SKM-1 (cell line): ENCODE data around the gene TIMM44.

ENCODE experiments used
- DNase-seq: peaks from one replicate; lab custom pipeline; 2025; ENCODE audit not compliant: unreplicated experiment; lab: John Stamatoyannopoulos, UW

The TIMM44 gene

DNA sequence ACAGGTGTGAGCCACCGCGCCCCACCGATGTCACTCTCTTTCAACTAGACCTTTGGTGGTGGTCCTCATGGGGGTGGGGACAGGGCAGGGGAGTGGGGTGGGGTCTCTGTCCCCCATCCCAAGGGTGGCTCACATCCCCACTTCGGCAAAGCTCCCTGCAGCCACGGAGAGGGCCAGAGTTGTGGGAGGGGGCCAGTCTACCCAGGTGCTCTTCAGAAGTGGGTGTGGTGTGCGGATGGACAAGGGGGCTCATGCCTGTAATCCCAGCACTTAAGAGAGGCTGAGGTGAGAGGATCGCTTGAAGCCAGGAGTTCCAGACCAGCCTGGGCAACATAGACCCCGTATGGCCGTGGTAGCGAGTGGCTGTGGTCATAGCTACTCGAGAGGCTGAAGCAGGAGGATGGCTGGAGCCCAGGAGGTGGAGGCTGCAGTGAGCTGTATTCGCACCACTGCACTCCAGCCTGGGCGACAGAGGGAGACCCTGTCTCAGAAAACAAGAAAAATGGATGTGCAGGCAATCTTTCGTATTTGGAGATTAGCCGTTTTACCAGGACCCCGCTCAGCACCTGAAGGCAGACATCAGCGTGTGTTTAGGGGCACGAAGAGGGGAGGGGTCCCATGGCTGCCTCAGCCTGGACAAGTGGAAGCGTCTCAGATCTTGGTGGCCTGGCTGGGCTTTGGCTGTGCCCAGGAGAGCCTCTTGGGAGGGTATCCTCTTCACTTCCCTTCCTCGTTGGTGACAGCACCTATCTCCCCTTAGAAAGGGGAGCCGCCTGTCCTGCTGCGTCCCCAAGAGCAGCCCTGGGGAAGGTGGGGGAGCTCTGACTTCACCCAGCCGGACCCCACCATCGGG, 28.0 kb downstream of the TIMM44 start:
- no peak for DNase-seq

DNA sequence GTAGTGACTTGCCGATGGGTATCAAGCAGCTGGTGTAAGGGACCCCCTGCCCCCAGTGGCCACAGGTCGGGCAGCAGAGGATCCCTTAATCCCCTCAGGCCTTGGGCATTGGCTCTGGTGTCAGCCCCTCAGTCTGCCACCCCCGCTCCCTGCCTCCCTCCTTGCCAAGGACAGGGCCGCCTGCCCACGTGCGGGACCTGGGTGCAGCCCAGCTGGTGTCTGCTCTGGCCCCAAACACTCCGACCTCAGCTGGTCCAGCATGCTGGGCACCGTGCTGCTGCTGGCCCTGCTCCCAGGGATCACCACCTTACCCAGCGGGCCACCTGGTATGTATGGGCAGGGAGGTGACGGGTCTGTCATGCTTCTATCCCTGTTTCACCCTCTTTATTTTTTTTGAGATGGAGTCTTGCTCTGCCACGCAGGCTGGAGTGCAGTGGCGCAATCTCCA, 28.8 kb downstream of the TIMM44 start, which contains the start of gene TGFBR3L:
Gene TGFBR3L, plus strand, starts transcription at position 233 of the 448 bp plus-strand sequence.
- no peak for DNase-seq

DNA sequence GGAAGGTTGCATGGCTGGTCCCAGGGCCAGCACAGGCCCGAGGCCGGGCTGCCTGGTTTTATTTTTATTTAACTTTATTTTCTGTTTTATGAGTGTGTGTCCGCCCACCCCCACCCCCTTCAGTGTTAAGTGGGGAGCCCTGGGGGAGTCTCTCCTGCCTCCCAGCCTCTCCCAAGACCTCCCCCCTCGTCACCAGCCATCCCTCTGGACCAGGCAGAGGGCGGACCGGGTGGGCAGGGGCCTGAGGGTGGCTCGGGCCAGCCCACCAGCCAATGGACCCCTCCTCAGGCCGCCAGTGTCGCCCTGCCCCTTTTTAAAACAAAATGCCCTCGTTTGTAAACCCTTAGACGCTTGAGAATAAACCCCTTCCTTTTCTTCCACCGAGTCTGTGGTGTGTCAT, 29.4 kb downstream of the TIMM44 start:
- DNase-seq, result no peak

DNA sequence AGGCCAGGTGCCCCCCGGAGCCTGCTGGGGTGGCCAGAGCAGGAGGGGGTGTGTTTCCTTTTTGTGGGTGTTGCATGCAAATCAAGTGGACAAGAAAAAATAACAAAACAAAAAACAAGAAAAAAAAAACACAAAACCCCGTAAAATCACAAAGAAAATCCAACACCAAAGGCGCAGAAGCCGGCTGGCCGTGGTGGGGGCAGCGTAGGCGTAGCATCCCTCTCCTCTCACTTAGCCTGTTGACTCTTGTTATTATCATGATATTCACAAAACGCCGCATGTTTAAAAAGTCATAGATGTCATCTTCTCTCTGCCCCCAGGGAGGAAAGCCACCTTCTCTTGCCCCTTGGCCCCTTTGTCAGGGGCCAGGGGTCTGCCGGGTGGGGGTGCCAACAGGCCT, 29.8 kb downstream of the TIMM44 start:
- DNase-seq, result no peak

- DNase-seq, result no peak
Measured at GRCh38 chr19:7912697-7913564, 30.5 kb downstream of the TIMM44 start.

DNA sequence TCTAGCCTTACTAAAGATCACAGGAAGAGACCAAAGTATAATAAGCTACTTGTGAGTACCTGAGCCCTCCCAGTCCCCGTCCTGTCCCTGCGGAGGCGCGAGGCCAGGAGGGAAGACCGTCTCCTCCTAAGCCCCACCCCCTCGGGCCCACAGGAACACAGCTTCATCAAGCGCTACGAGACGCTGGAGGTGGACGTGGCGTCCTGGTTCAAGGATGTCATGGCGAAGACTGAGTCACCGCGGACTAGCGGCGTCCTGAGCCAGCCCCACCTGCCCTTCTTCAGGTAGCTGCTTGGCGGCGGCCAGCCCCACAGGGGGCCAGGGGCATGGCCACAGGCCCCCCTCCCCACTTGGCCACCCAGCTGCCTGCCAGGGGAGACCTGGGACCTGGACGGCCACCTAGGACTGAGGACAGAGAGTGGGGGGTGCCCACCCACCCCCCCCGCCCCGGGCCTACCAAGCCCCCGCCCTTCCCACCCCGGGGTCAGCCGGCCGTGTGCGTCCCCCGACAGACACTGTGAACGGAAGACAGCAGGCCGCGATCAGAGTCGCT, 31.2 kb downstream of the TIMM44 start:
- no peak for DNase-seq

GRCh38 chr19:7911508-7912143, 31.8 kb downstream of the TIMM44 start:
- DNase-seq, result no peak

DNA sequence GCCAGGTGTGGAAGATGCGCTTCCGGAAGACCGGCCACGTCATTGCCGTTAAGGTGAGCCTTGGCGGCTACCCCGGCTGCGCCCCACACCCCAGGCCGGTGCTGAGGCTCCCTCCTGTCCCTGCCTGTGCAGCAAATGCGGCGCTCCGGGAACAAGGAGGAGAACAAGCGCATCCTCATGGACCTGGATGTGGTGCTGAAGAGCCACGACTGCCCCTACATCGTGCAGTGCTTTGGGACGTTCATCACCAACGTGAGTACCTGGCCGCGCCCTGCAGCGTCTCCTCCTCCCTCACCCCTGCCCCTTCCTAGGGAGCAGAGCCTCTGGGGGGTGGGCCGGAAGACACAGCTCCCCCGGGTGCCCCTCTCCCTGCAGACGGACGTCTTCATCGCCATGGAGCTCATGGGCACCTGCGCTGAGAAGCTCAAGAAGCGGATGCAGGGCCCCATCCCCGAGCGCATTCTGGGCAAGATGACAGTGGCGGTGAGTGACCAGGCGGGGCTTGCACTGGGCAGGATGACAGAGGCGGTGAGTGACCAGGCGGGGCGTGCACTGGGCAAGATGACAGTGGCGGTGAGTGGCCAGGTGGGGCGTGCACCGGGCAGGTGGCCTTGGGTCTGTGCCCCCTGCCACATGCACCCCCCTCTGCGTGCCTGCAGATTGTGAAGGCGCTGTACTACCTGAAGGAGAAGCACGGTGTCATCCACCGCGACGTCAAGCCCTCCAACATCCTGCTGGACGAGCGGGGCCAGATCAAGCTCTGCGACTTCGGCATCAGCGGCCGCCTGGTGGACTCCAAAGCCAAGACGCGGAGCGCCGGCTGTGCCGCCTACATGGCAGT, 32.9 kb downstream of the TIMM44 start:
- DNase-seq, result no peak

DNA sequence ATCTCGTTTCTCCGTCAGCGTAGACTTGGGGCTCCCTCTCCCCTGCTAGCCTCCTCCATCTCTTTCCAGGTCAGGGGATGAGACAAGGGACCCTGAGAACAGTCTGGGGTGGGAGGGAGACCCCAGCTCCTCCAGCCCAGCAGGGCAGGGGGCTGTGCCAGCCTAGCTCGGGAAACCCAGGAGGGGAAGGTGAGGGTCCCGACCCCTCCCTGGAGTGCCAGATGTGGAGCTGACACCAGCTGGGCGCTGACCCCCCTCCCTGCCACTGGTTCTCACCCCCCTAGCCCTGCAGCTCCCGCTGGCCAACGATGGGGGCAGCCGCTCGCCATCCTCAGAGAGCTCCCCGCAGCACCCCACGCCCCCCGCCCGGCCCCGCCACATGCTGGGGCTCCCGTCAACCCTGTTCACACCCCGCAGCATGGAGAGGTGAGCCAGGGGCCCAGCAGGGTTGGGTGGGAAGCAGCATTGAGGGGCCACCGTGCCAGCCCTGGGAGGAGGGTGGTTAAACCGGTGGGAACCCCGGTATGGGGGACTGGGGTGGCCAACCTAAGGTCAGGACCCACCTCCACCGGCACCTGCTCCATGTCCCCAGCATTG, 33.9 kb downstream of the TIMM44 start:
- no peak for DNase-seq

DNA sequence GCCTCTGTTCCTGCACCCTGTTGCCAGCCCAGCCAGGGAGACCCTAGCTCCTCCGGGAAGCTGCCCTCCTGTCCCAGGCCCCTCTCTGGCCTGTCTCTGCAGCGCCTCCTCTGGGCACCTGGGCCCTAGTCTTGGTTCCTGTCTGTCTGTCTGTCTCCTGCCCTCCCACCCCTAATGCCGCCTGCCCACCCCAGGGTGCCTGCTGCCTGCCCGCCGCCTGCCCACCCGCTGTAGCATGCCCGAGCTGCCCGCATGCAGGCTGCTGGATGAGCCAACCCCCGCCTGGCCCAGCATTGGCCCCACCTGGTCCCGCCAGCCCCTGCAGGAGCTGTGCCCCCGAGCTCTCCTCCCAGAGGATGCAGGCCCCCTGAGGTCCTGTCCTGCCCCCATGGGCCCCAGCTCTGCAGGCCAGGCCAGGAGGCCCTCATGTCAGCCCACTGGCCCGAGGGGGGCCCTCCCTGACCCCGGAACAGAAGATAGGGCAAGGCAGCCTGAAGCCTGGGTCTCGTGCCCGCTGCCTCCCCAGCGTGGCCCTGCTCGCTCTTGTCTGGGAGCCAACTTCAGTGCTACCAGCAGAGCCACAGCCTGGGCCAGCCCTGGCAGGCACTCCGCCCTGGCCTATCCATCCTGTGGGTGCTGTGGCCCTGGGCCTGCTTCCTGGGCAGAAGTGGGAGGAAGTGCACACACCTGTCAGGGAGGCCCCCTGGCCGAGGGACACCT, 34.6 kb downstream of the TIMM44 start:
- no peak for DNase-seq

GRCh38 chr19:7908078-7908699, 35.3 kb downstream of the TIMM44 start:
- no peak for DNase-seq

- no peak for DNase-seq
Measured at GRCh38 chr19:7907544-7907943, 35.9 kb downstream of the TIMM44 start.

DNA sequence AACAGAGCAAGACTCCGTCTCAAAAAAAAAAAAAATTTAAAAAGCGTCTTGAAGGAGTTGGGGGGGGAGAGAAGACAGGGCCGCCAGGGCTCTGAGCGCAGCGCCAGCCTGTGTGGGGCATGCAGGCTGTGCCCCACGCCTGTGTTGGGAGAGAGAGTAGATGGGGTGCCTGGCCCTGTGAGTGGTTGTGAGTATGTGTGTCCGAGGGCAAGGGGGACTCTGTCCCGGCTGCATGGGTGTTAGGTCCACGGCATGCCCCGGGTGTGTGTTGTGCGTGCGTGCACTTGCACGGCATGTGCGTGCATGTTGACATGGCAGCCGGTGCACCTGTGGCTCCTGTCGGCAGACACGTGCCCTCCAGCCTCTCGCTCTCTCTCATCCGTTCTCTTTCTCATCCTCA, 36.3 kb downstream of the TIMM44 start:
- no peak for DNase-seq

GRCh38 chr19:7905859-7906258, 37.6 kb downstream of the TIMM44 start:
- DNase-seq, result no peak

- DNase-seq, result no peak
Measured at GRCh38 chr19:7905268-7905667, 38.2 kb downstream of the TIMM44 start.

DNA sequence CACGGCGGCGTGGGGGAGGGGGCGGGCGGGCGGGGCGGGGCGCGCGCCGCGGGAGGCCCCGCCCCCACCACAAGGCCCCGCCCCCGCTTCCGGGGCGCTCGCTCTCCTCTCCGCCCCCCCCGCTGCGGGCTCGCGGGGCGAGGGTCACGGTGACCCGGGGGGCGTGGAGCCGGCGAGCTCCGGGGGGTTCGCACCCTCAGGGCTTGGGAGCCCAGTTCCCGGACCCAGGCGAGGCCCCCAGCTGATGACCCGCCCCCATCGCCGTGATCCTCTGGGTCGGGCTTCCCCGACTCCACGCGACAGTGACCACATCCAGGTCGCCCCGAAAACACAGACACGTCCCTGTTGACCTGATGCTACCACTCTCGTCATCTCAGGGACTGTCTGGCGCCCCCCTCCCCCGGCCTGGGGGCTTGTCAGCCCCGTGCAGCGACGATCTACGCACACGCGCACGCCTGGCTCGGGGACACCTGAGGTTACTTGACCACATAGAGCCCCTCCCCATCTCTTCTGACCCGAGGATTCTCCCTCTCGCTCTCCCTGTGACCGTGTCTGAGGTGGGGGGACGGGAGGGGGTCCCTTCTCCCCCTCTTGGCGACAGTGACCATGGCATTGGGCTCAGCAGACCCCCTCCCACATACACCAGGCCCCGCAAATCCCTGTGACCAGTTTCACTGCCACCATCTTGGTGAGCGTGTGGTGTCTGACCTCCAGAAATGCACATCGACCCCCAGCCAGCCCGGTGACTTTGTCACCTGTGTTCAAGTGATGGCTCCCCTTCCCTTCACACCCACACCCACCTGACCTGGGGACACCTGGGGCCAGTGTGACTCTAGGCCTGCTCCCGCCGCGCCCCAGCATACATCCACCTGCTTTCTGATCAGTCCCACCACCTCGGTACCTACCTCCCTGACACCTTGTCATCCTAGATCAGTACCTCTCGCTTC, 39.1 kb downstream of the TIMM44 start:
- DNase-seq, result no peak

- DNase-seq, result peak; percentile 95
Measured at GRCh38 chr19:7903244-7904073, 40.0 kb downstream of the TIMM44 start, which contains the start of gene MAP2K7. MAP2K7 (plus strand) TSS chr19:7903877; CDS start chr19:7903945, 68 bp downstream.
